NT2/D1 (cell line): ENCODE results near the gene DPYSL5.

Experiments used
- DNase-seq: peaks from one replicate; pipeline ENCODE4 v3.0.0-alpha.2; 2011; ENCODE audit warnings: low read depth, low spot score
- H3K27me3 ChIP-seq: 2 replicates; pipeline ENCODE4 v1.6.0; 2011; ENCODE audit warnings: mild to moderate bottlenecking; ENCODE audit not compliant: insufficient read length, insufficient read depth
- H3K36me3 ChIP-seq: 2 replicates; pipeline ENCODE4 v1.6.1; 2011; ENCODE audit warnings: mild to moderate bottlenecking, low read length, mixed read lengths; ENCODE audit not compliant: insufficient read depth, insufficient read length
- H3K4me1 ChIP-seq: 2 replicates; pipeline ENCODE4 v1.5.1; 2011; ENCODE audit not compliant: insufficient read depth, insufficient read length
- H3K4me3 ChIP-seq: 2 replicates; pipeline ENCODE4 v1.5.1; 2011; ENCODE audit warnings: low read depth; ENCODE audit not compliant: insufficient read length
- H3K9ac ChIP-seq: 2 replicates; pipeline ENCODE4 v1.6.0; 2011; ENCODE audit warnings: low read depth; ENCODE audit not compliant: insufficient read length
- H3K9me3 ChIP-seq: 2 replicates; pipeline ENCODE4 v1.5.1; 2011; ENCODE audit warnings: mild to moderate bottlenecking, low read length; ENCODE audit not compliant: insufficient read depth
- SUZ12 ChIP-seq: IDR thresholded peaks from 2 replicates; pipeline ENCODE4 v1.6.1; 2011; ENCODE audit not compliant: insufficient read length, insufficient read depth; ENCODE audit errors: extremely low read depth
- YY1 ChIP-seq: IDR thresholded peaks from 2 replicates; pipeline ENCODE4 v1.6.1; 2011; ENCODE audit not compliant: insufficient read length, insufficient read depth
- ZNF274 ChIP-seq: IDR thresholded peaks from 2 replicates; pipeline ENCODE4 v1.6.1; 2011; ENCODE audit warnings: mild to moderate bottlenecking, low read depth, low read length

The DPYSL5 gene

GRCh38 chr2:26886736-26887135 is 38.8 kb downstream of the DPYSL5 start:
- Histone ChIP-seq H3K4me3 (no peak overlapping the region), H3K9ac (no peak overlapping the region), H3K4me1 (no peaks in the 10 kb centered on the region), H3K27me3 (no peaks in the 10 kb centered on the region), H3K9me3 (no peaks in the 10 kb centered on the region), H3K36me3 (no peaks in the 10 kb centered on the region)
- DNase-seq = no peak
- TF ChIP-seq SUZ12 (no peak), ZNF274 (no peak), YY1 (no peak)

- TF ChIP-seq ZNF274 (no peak), SUZ12 (no peak), YY1 (no peak)
- H3K4me1 ChIP-seq = no peaks in the 10 kb centered on the region
- no peak overlapping the region for H3K9ac ChIP-seq
- no peaks in the 10 kb centered on the region for H3K9me3 ChIP-seq
- H3K4me3 ChIP-seq = no peak overlapping the region
- no peaks in the 10 kb centered on the region for H3K27me3 ChIP-seq
- no peaks in the 10 kb centered on the region for H3K36me3 ChIP-seq
- DNase-seq = no peak
Observed at GRCh38 chr2:26887151-26887550, 39.2 kb downstream of the DPYSL5 start.

GRCh38 chr2:26889796-26890195 is 41.9 kb downstream of the DPYSL5 start:
- no peaks in the 10 kb centered on the region for H3K27me3 ChIP-seq
- TF ChIP-seq ZNF274 = no peak
- no peak for TF ChIP-seq YY1
- no peak for TF ChIP-seq SUZ12

GRCh38 chr2:26890341-26891000 is 42.5 kb downstream of the DPYSL5 start:
- Histone ChIP-seq H3K4me3 (no peak overlapping the region), H3K36me3 (no peaks in the 10 kb centered on the region), H3K27me3 (no peaks in the 10 kb centered on the region), H3K9ac (no peak overlapping the region), H3K4me1 (no peaks in the 10 kb centered on the region), H3K9me3 (0 out of 2 replicates have a peak, but pooled peaks cover 7% of the 10 kb centered on the region)
- TF ChIP-seq YY1 = no peak
- no peak for DNase-seq

More at GRCh38 chr2:26889796-26890195, 41.9 kb downstream of the DPYSL5 start:
- Histone ChIP-seq H3K9me3 (0 out of 2 replicates have a peak, but pooled peaks cover under 1% of the 10 kb centered on the region), H3K9ac (no peak overlapping the region), H3K4me3 (no peak overlapping the region), H3K4me1 (no peaks in the 10 kb centered on the region), H3K36me3 (no peaks in the 10 kb centered on the region)
- no peak for DNase-seq

- H3K9me3 ChIP-seq = 0 out of 2 replicates have a peak, but pooled peaks cover 8% of the 10 kb centered on the region
- no peak for DNase-seq
- TF ChIP-seq YY1 = no peak
- TF ChIP-seq ZNF274 = no peak
- TF ChIP-seq SUZ12 = no peak
- H3K36me3 ChIP-seq = no peaks in the 10 kb centered on the region
- H3K4me1 ChIP-seq = no peaks in the 10 kb centered on the region
- H3K27me3 ChIP-seq = no peaks in the 10 kb centered on the region
- no peak overlapping the region for H3K4me3 ChIP-seq
- H3K9ac ChIP-seq = no peak overlapping the region
Observed at GRCh38 chr2:26892133-26892532, 44.2 kb downstream of the DPYSL5 start.

GRCh38 chr2:26892922-26893524 is 45.1 kb downstream of the DPYSL5 start:
- no peak for DNase-seq

GRCh38 chr2:26894136-26894535 is 46.2 kb downstream of the DPYSL5 start:
- DNase-seq = no peak
- H3K27me3 ChIP-seq = no peaks in the 10 kb centered on the region
- H3K9me3 ChIP-seq = 0 out of 2 replicates have a peak, but pooled peaks cover 8% of the 10 kb centered on the region
- no peak overlapping the region for H3K4me3 ChIP-seq
- H3K4me1 ChIP-seq = no peaks in the 10 kb centered on the region
- no peak for TF ChIP-seq ZNF274
- TF ChIP-seq SUZ12 = no peak
- no peak for TF ChIP-seq YY1
- H3K36me3 ChIP-seq = peaks cover 4% of the 10 kb centered on the region
- H3K9ac ChIP-seq = no peak overlapping the region

More at GRCh38 chr2:26892922-26893524, 45.1 kb downstream of the DPYSL5 start:
- H3K9me3 ChIP-seq = 0 out of 2 replicates have a peak, but pooled peaks cover 8% of the 10 kb centered on the region
- H3K9ac ChIP-seq = no peak overlapping the region
- no peaks in the 10 kb centered on the region for H3K27me3 ChIP-seq
- H3K36me3 ChIP-seq = no peaks in the 10 kb centered on the region
- no peaks in the 10 kb centered on the region for H3K4me1 ChIP-seq
- no peak overlapping the region for H3K4me3 ChIP-seq
- TF ChIP-seq SUZ12 (no peak), YY1 (no peak), ZNF274 (no peak)
